HG02623 (cell line): Measurements from ENCODE around the gene SOS2.

Source experiments
- ATAC-seq: cut with Tn5 transposase; IDR thresholded peaks from one replicate; pipeline ENCODE4 v1.9.1; 2021; ENCODE audit warnings: moderate library complexity; ENCODE audit not compliant: unreplicated experiment

SOS2 gene

GRCh38 chr14:50231475-50232275 lies at the start of gene SOS2:
TSS of gene SOS2 (minus strand) at chr14:50231578. CDS start at chr14:50231283, 295 bp downstream.
- ATAC-seq, result peak; percentile 85

GRCh38 chr14:50272498-50272897 lies 41.1 kb upstream of the SOS2 start:
- no peak for ATAC-seq

- ATAC-seq, result no peak
These were observed 39.6 kb upstream of the SOS2 start for GRCh38 chr14:50270932-50271331.

- ATAC-seq, result no peak
These were observed 33.7 kb upstream of the SOS2 start for GRCh38 chr14:50265029-50265428.

- ATAC-seq, result no peak
These were observed 31.9 kb upstream of the SOS2 start for GRCh38 chr14:50263321-50263720.

- no peak for ATAC-seq
These were observed 31.5 kb upstream of the SOS2 start for GRCh38 chr14:50262865-50263264.

GRCh38 chr14:50260511-50260910 lies 29.1 kb upstream of the SOS2 start:
- no peak for ATAC-seq

GRCh38 chr14:50260072-50260471 lies 28.7 kb upstream of the SOS2 start:
- no peak for ATAC-seq

GRCh38 chr14:50257732-50258131 lies 26.4 kb upstream of the SOS2 start:
- ATAC-seq, result no peak

- no peak for ATAC-seq
These were observed 22.9 kb upstream of the SOS2 start for GRCh38 chr14:50254248-50254647.

GRCh38 chr14:50249136-50249775 lies 17.9 kb upstream of the SOS2 start:
- ATAC-seq, result no peak

- no peak for ATAC-seq
These were observed 15.9 kb upstream of the SOS2 start for GRCh38 chr14:50247245-50247644.

- no peak for ATAC-seq
These were observed 11.4 kb upstream of the SOS2 start for GRCh38 chr14:50242566-50243310.

- no peak for ATAC-seq
These were observed 10.7 kb upstream of the SOS2 start for GRCh38 chr14:50242096-50242495.

GRCh38 chr14:50237427-50237826 lies 6.0 kb upstream of the SOS2 start:
- ATAC-seq, result no peak

- no peak for ATAC-seq
These were observed 2.5 kb upstream of the SOS2 start for GRCh38 chr14:50233951-50234250.

- ATAC-seq, result no peak
These were observed 2.0 kb upstream of the SOS2 start for GRCh38 chr14:50233166-50233950.

- no peak for ATAC-seq
These were observed 881 bp upstream of the SOS2 start for GRCh38 chr14:50232276-50232642.

GRCh38 chr14:50230701-50231474 lies 490 bp downstream of the SOS2 start:
- ATAC-seq, result peak; percentile 30

GRCh38 chr14:50230401-50230700 lies 1.0 kb downstream of the SOS2 start:
- no peak for ATAC-seq

GRCh38 chr14:50229681-50230080 lies 1.7 kb downstream of the SOS2 start:
- no peak for ATAC-seq
